GM23338 (cell line): ENCODE measurements around the gene DDX39A.

Source experiments
- CREB1 ChIP-seq: fragments of 250-450 bp; sonication (Bioruptor Pico); IDR thresholded peaks from 2 replicates; pipeline ENCODE4 v1.5.0; 2020; ENCODE audit warnings: low read depth, mild to moderate bottlenecking, moderate library complexity
- CTCF ChIP-seq, 2 experiments: fragments of 200-600 bp in 1 of 2; sonication (generic) in 1 of 2; conservative IDR thresholded peaks; 2 replicates each; pipeline versions ENCODE4 v1.5.1 to v1.6.1; 2016 to 2017; ENCODE audit warnings: antibody characterized with exemption in 2 of 2, low read depth in 2 of 2, mild to moderate bottlenecking in 2 of 2, moderate library complexity in 1 of 2
- EZH2 ChIP-seq: fragments of 200-600 bp; sonication (generic); IDR thresholded peaks from one replicate; pipeline ENCODE4 v1.8.0; 2017; ENCODE audit warnings: antibody characterized with exemption, mild to moderate bottlenecking, low read depth; ENCODE audit not compliant: unreplicated experiment
- EZH2phosphoT487 ChIP-seq: fragments of 200-600 bp; sonication (generic); IDR thresholded peaks from one replicate; pipeline ENCODE4 v1.8.1; 2018; ENCODE audit warnings: antibody characterized with exemption; ENCODE audit not compliant: unreplicated experiment
- JUNB ChIP-seq: IDR thresholded peaks from one replicate; pipeline ENCODE4 v1.6.1; 2016; ENCODE audit warnings: antibody characterized with exemption; ENCODE audit not compliant: unreplicated experiment
- POLR2AphosphoS5 ChIP-seq: IDR thresholded peaks from 2 replicates; pipeline ENCODE4 v1.6.1; 2016; ENCODE audit warnings: antibody characterized with exemption, low read depth
- REST ChIP-seq: IDR thresholded peaks from one replicate; pipeline ENCODE4 v1.6.1; 2018; ENCODE audit warnings: antibody characterized with exemption; ENCODE audit not compliant: unreplicated experiment
- STAT1 ChIP-seq: IDR thresholded peaks from one replicate; pipeline ENCODE4 v1.6.1; 2016; ENCODE audit warnings: antibody characterized with exemption; ENCODE audit not compliant: unreplicated experiment
- ZNF114 ChIP-seq: fragments of 250-450 bp; sonication (Bioruptor Pico); IDR thresholded peaks from 2 replicates; pipeline ENCODE4 v1.5.0; 2020; ENCODE audit warnings: mild to moderate bottlenecking, moderate library complexity
- ZNF462 ChIP-seq: fragments of 250-450 bp; sonication (Bioruptor Pico); IDR thresholded peaks from 2 replicates; pipeline ENCODE4 v1.5.0; 2020; ENCODE audit warnings: mild to moderate bottlenecking, moderate library complexity
- TF ChIP-seq, protein P1 (sequence below): IDR thresholded peaks from 2 replicates; pipeline ENCODE4 v1.6.1; 2016; ENCODE audit warnings: antibody characterized with exemption

GRCh38 chr19:14402332-14403144 lies 16.6 kb downstream of the DDX39A start:
- TF ChIP-seq CTCF (conservative IDR thresholded peaks at IDR 0.05; ENCODE audit: low read depth in 2 of 2) (no peak), EZH2phosphoT487 (no peak), STAT1 (no peak), POLR2AphosphoS5 (no peak), REST (no peak), EZH2 (no peak), ZNF114 (no peak), JUNB (no peak), CREB1 (CRISPR knock-in tag) (no peak), ZNF462 (CRISPR knock-in tag) (no peak)
- TF ChIP-seq, protein P1, sequence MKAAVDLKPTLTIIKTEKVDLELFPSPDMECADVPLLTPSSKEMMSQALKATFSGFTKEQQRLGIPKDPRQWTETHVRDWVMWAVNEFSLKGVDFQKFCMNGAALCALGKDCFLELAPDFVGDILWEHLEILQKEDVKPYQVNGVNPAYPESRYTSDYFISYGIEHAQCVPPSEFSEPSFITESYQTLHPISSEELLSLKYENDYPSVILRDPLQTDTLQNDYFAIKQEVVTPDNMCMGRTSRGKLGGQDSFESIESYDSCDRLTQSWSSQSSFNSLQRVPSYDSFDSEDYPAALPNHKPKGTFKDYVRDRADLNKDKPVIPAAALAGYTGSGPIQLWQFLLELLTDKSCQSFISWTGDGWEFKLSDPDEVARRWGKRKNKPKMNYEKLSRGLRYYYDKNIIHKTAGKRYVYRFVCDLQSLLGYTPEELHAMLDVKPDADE, result no peak
